Measurements from ENCODE around the gene PARVG. TPM values are rescaled to one million over a fixed set of nuclear protein-coding genes. Genes with fewer than 3 reads are reported as not detected.

Gene PARVG
- total and polyA plus RNA-seq, 12 donors: 1.4 to 61.1 (median 14.8) TPM

DNA sequence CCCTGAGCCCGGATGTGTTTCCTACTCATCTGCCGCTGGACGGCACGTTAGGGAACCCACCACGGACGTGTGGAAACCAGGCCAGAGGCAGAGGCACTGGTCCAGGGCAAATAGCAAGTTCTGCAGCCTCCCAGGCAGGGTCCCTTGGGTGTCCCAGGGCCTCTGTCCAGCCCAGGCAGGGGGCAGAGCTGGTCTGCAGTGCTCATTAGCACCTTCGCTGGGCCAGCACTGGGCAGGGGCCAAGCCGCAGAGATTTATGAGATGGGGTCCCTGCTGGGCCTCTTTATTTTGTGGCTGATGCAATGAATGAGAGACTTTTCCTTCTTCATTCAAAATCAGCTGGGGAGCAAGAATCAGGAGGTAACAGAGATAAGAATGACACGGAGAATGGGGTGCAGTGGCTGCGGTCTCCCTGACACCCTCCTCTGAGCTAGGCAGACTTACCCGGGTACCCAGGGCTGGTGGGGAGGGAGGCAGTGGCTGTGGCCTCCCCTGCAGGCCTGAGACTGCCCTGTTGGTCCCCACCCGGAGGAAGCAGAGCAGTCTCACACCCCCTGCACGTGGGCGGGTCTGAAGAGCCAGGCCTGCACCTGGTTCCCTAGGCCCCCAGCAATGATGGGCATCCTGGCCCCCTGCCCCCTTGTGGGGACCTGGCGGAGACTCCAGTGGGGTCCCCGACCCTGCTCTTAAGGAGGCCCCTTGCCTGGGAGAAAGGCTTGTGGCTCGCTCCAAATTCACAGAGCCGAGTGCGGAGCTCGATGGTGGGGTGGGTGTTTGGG lies 14.0 kb upstream of the PARVG start:
- Histone ChIP-seq H3K9me3 (replicated peaks in 1 of 3) (no peaks in the 10 kb centered on the region), H3K27ac (no peak overlapping the region), H3K27me3 (no peaks in the 10 kb centered on the region), H3K4me1 (replicated peaks in 1 of 2) (no peaks in the 10 kb centered on the region), H3K36me3 (replicated peaks in 1 of 2) (no peaks in the 10 kb centered on the region), H3K4me3 (no peak overlapping the region)
- no peak for DNase-seq
- WGBS, 4 donors: 87 to 95% (median 90%) methylated on average over 11 to 20 of the region's 20 CpGs
- intact Hi-C loops (cut with DNase I): no loop called here
- TF ChIP-seq POLR2A (IDR thresholded peaks at IDR 0.05): no peak
- TF ChIP-seq CTCF (IDR thresholded peaks at IDR 0.05): no peak

DNA sequence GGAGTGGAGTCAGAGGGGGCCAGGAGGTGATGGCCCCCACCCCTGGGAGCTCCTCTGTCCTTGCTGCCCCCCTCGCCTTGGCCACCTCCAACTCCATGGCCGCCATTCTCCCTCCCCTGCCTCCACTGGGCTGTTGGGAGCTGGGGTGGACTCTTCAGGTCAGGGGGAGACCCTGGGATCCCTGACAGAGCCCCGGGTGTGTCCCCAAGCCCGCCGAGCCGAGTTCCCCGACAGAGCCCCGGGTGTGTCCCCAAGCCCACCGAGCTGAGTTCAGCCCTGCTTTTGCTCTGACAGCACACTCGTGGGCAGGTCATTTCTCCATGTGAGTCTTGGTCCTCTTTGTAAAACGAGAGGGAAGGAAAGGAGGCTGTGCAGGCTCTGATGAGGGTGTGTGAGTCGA lies 13.2 kb upstream of the PARVG start:
- TF ChIP-seq POLR2A (IDR thresholded peaks at IDR 0.05) (no peak), CTCF (IDR thresholded peaks at IDR 0.05) (no peak)
- WGBS, 4 donors: 78 to 100% (median 86%) methylated on average over 1 to 12 of the region's 12 CpGs
- no peaks in the 10 kb centered on the region for H3K27me3 ChIP-seq
- H3K4me1 ChIP-seq (replicated peaks in 1 of 2): no peaks in the 10 kb centered on the region
- H3K4me3 ChIP-seq: no peak overlapping the region
- no peak for DNase-seq
- H3K36me3 ChIP-seq (replicated peaks in 1 of 2): no peaks in the 10 kb centered on the region
- intact Hi-C loops (cut with DNase I): no loop called here
- no peaks in the 10 kb centered on the region for H3K9me3 ChIP-seq (replicated peaks in 1 of 3)
- no peak overlapping the region for H3K27ac ChIP-seq

GRCh38 chr22:44168206-44168605 lies 12.5 kb upstream of the PARVG start:
- Histone ChIP-seq H3K36me3 (replicated peaks in 1 of 2) (no peaks in the 10 kb centered on the region), H3K4me3 (no peak overlapping the region), H3K27ac (no peak overlapping the region), H3K27me3 (no peaks in the 10 kb centered on the region), H3K4me1 (replicated peaks in 1 of 2) (no peaks in the 10 kb centered on the region), H3K9me3 (replicated peaks in 1 of 3) (no peaks in the 10 kb centered on the region)
- WGBS, 4 donors: 85 to 97% (median 92%) methylated on average over 13 of the region's 13 CpGs
- no peak for TF ChIP-seq CTCF (IDR thresholded peaks at IDR 0.05)
- TF ChIP-seq POLR2A (IDR thresholded peaks at IDR 0.05): no peak
- DNase-seq: no peak
- intact Hi-C loops (cut with DNase I): no loop called here

- TF ChIP-seq CTCF (IDR thresholded peaks at IDR 0.05) (no peak), POLR2A (IDR thresholded peaks at IDR 0.05) (no peak)
- Histone ChIP-seq H3K36me3 (replicated peaks in 1 of 2) (no peaks in the 10 kb centered on the region), H3K4me3 (no peak overlapping the region), H3K9me3 (replicated peaks in 1 of 3) (no peaks in the 10 kb centered on the region), H3K27me3 (no peaks in the 10 kb centered on the region), H3K4me1 (replicated peaks in 1 of 2) (no peaks in the 10 kb centered on the region), H3K27ac (no peak overlapping the region)
- WGBS, 4 donors: 83 to 88% (median 88%) methylated on average over 10 to 11 of the region's 11 CpGs
- intact Hi-C loops (cut with DNase I): no loop called here
- DNase-seq: no peak
These were observed 10.3 kb upstream of the PARVG start for GRCh38 chr22:44170470-44170869.
